Osteocyte (in vitro differentiated cells): Measurements from ENCODE around the gene ME1. TPM values are rescaled to one million over a fixed set of nuclear protein-coding genes. Genes with fewer than 3 reads are reported as not detected.
"Not testable (repeated sequence)": the region's sequence is repeated elsewhere in the genome, so short reads cannot be mapped to it uniquely, and the experiment has no call there.

Source experiments
- DNase-seq: peaks from one replicate; pipeline ENCODE4 v3.0.0; 2021; ENCODE audit warnings: mixed read lengths; ENCODE audit not compliant: unreplicated experiment; ENCODE audit errors: extremely low spot score
- H3K27ac Mint-ChIP-seq: one replicate; pipeline ENCODE4 v1.8.0; 2021; ENCODE audit warnings: mild to moderate bottlenecking, mixed read lengths; ENCODE audit not compliant: unreplicated experiment
- H3K27me3 Mint-ChIP-seq: one replicate; pipeline ENCODE4 v1.8.0; 2021; ENCODE audit warnings: mixed read lengths; ENCODE audit not compliant: unreplicated experiment
- H3K36me3 Mint-ChIP-seq: one replicate; pipeline ENCODE4 v1.8.0; 2021; ENCODE audit warnings: mixed read lengths; ENCODE audit not compliant: unreplicated experiment
- H3K4me1 Mint-ChIP-seq: one replicate; pipeline ENCODE4 v1.8.0; 2021; ENCODE audit warnings: mixed read lengths; ENCODE audit not compliant: unreplicated experiment
- H3K4me3 Mint-ChIP-seq: one replicate; pipeline ENCODE4 v1.8.0; 2021; ENCODE audit warnings: mild to moderate bottlenecking, moderate library complexity, mixed read lengths; ENCODE audit not compliant: unreplicated experiment
- H3K9me3 Mint-ChIP-seq: one replicate; pipeline ENCODE4 v1.8.0; 2021; ENCODE audit warnings: mixed read lengths; ENCODE audit not compliant: unreplicated experiment
- total RNA-seq: library from RNA; stranded (reverse); gene quantifications from 2 replicates; pipeline ENCODE4 v1.2.1, GENCODE V29; 2021
- TF ChIP-seq, protein P1 (sequence below): fragments of 200-600 bp; sonication (generic); IDR thresholded peaks from 2 replicates; pipeline ENCODE4 v1.5.0; 2021; ENCODE audit warnings: antibody characterized with exemption, mild to moderate bottlenecking, moderate library complexity

Gene ME1
- total RNA-seq, 1 donor from 2014 or later, result 28.0 TPM

DNA sequence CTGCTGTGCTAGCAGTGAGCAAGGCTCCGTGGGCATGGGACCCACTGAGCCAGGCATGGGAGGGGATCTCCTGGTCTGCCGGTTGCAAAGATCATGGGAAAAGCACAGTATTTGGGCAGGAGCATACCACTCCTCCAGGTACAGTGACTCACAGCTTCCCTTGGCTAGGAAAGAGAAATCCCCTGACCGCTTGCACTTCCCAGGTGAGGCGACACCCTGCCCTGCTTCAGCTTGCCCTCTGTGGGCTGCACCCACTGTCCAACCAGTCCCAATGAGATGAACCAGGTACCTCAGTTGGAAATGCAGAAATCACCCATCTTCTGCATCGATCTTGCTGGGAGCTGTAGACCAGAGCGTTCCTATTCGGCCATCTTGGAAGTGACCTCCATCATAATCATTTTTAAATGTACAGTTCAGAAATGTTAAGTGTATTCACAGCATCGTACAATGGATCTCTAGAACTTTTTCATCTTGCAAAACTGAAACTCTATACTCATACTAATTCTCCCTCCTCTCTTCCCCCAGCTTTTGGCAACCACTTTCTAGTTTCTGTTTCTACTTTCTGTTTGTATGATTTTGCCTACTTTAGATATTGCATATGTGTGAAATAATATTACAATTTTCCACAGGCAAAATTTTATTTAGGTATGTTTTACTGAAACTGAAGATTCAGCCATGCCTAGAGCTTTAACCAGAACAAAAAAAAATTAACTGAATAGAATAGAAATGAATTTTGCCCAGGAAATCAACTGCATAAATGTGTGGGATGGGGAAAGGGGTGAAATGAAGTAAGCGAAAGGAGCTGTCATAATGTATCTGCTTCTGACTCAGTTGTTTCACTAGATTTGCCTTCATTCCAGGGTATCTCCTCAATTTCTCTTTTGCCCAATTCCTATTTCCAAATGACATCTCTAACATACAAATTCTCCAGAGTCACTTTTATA is 137.7 kb downstream of the ME1 start:
- Mint-ChIP-seq H3K27me3 (no peaks in the 10 kb centered on the region), H3K36me3 (peaks cover 18% of the 10 kb centered on the region)

DNA sequence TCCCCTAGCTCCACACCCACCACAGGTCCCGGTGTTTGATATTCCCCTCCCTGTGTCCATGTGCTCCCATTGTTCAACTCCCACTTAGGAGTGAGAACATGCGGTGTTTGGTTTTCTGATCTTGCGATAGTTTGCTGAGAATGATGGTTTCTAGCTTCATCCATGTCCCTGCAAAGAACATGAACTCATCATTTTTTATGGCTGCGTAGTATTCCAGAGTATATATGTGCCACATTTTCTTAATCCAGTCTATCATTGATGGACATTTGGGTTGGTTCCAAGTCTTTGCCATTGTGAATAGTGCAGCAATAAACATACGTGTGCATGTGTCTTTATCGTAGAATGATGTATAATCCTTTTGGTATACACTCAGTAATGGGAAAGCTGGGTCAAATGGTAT is 143.6 kb downstream of the ME1 start:
- H3K4me3 Mint-ChIP-seq, H3K27me3 Mint-ChIP-seq, DNase-seq, H3K4me1 Mint-ChIP-seq, H3K27ac Mint-ChIP-seq: not testable (repeated sequence)
- Mint-ChIP-seq H3K36me3 (peaks cover 12% of the 10 kb centered on the region), H3K9me3 (peaks cover 15% of the 10 kb centered on the region)

More for the DNA sequence above, 137.7 kb downstream of the ME1 start:
- Mint-ChIP-seq H3K27ac (no peak overlapping the region), H3K9me3 (peaks cover 20% of the 10 kb centered on the region), H3K4me1 (peaks cover 2% of the 10 kb centered on the region), H3K4me3 (no peak overlapping the region)
- no peak for DNase-seq
- TF ChIP-seq, protein P1, sequence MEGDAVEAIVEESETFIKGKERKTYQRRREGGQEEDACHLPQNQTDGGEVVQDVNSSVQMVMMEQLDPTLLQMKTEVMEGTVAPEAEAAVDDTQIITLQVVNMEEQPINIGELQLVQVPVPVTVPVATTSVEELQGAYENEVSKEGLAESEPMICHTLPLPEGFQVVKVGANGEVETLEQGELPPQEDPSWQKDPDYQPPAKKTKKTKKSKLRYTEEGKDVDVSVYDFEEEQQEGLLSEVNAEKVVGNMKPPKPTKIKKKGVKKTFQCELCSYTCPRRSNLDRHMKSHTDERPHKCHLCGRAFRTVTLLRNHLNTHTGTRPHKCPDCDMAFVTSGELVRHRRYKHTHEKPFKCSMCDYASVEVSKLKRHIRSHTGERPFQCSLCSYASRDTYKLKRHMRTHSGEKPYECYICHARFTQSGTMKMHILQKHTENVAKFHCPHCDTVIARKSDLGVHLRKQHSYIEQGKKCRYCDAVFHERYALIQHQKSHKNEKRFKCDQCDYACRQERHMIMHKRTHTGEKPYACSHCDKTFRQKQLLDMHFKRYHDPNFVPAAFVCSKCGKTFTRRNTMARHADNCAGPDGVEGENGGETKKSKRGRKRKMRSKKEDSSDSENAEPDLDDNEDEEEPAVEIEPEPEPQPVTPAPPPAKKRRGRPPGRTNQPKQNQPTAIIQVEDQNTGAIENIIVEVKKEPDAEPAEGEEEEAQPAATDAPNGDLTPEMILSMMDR, result no peak

DNA sequence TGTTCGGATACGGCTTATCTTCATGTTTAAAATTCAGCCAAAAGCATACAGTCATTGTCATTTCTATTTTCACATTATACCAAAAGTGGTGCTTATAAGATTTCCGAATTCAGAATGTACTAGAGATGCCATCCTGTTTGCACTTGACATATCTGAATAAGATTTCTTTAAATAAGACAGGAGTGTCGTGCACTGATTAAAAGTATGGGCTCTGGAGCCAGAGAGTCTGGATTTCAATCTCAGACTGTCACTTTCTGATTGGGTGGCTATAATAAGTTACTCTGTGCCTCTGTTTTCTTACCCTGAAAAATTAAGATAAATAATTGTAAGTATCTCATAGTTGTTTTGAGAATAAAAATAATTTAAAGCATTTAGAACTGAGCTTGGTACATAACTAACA is 144.9 kb downstream of the ME1 start:
- DNase-seq, result no peak
- Mint-ChIP-seq H3K9me3 (peaks cover 6% of the 10 kb centered on the region), H3K27me3 (no peaks in the 10 kb centered on the region), H3K36me3 (peaks cover 13% of the 10 kb centered on the region), H3K27ac (no peak overlapping the region), H3K4me1 (no peaks in the 10 kb centered on the region), H3K4me3 (no peak overlapping the region)
- TF ChIP-seq, protein P1, result no peak

DNA sequence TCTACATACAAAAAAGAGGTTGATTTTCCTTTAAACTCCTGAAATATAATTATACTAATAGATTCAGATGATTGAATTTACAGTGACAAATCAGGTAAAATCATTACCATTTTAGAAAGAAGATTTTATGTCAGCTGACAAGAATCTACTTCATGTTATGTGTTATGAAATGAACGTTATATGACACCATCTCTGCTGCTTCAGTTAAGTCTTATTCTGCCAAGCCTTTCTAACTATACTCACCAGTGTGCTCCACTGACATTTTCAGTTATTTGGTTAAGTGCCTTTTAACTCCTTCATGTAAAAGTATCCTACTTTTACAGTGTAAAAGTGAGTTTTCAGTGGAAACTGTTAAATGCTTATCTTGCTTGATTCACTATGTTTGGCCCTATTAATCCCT is 157.3 kb downstream of the ME1 start:
- Mint-ChIP-seq H3K4me3 (no peak overlapping the region), H3K36me3 (peaks cover 5% of the 10 kb centered on the region), H3K9me3 (no peaks in the 10 kb centered on the region), H3K27ac (peak overlapping the region; percentile 63), H3K4me1 (peaks cover 45% of the 10 kb centered on the region), H3K27me3 (no peaks in the 10 kb centered on the region)
- TF ChIP-seq, protein P1, result no peak
- no peak for DNase-seq

DNA sequence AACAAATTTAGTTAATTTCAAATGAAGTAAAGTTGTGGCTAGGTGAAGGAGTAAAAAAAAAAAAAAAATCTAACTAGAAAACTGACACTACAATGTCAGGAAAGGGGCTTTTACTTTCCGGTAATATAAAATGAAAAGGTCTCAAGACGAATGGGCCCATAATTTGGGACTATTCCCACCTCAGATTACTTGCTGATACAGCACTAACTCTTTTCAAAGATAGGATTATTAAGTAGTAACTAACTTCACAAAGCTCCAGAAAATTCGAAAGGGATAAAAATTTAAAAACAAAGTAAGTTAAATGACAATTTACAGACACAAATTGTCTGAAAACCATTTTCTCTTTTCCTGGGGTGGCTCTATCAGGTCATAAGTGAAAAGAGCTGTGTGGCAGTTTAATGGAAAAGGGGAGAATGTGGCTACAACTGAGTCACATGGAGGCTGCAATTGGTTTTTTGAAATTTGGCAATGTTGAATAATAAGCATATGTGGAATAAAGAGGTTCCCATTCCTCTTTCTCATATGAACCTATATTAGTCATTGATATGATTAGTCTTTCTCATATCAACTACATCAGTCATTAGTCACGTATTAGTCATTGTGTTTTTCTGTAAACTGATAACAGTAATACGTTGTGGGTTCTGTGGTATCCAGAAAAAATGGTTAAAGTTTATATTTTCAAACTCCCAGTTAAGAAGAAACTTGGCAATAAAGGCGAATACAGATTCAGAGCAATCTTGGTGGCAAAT is 159.7 kb downstream of the ME1 start:
- no peak for DNase-seq
- peak overlapping the region; percentile 56 for H3K27ac Mint-ChIP-seq
- H3K4me1 Mint-ChIP-seq, result peaks cover 51% of the 10 kb centered on the region

More for the DNA sequence above, 159.7 kb downstream of the ME1 start:
- no peaks in the 10 kb centered on the region for H3K27me3 Mint-ChIP-seq
- H3K4me3 Mint-ChIP-seq, result no peak overlapping the region
- no peaks in the 10 kb centered on the region for H3K9me3 Mint-ChIP-seq
- H3K36me3 Mint-ChIP-seq, result peaks cover 5% of the 10 kb centered on the region
- TF ChIP-seq, protein P1, result no peak
